CD4-positive, alpha-beta T cell treated with Interleukin-6 for 4 hours (primary cell): ENCODE results near the gene RYR3.
A peak's percentile ranks its signal among the peaks of the same experiment; 100 is the strongest.

Source experiments
- DNase-seq: peaks from one replicate; pipeline ENCODE4 v3.0.0-alpha.2; 2020; ENCODE audit warnings: mixed read lengths

Gene RYR3

DNA sequence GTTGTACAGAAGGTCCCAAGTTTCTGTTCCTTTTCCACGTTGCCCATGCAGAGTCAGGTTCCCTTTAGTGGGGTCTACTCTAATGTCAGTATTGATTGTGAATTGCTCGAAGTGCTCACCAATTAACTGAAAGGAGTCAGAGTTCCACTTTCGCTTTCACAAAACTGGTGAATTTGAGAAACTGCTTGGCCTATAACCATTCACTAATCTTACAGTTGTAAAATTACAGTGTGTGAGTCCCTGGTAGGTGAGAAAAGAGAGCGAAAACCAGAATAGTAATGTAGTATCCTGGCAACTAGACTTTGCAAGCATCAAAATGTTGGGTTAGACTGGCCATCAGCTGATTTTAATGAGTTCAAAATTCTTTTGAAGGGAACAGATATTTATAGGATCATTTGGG is 420.0 kb downstream of the RYR3 start:
- DNase-seq: no peak

DNA sequence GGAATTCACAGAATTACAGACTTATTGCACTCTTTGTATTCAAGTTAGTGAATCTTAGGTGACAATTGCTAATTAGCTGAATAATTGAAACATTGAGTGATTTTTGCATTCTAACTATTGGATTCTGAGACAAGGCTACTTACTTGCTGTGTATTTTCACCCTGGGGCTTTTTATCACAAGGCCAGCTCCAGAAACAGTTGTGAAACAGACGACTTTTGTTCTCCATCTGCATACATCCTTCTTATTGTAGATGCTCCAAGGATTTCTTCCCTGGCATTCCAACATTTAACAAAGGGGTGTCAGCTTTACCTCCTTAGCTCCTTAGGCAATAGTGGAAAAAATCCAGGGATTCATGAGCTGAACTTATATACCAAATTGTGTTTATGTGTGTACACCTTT is 424.4 kb downstream of the RYR3 start:
- DNase-seq: no peak

DNA sequence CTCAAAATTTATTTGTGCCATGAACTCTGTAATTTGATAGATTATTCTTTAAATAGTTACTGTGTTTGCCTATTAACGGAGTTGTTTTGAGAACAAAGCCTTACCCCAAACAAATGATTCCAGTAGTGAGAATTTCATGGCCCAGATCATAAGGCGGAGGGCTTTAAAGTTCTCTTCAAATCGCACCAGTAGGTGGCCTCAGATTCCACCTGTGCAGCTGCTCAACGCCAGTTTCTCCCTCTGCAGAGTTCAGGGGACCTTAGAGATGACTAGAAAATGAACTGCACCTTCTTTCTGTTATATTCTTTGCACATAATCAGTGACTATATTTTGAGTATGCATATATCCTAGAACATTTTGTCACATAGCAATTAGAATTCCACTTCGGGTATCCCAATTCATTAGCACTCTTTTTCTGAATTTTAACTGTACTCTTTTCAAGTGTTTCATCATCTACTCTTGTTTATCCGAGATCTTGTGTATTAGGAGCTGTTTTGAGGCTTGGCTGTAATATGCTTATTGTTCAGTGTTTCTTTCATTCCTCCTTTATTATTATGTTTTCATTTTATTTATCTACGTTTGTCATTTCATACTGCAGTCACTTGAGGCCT is 425.0 kb downstream of the RYR3 start:
- no peak for DNase-seq

DNA sequence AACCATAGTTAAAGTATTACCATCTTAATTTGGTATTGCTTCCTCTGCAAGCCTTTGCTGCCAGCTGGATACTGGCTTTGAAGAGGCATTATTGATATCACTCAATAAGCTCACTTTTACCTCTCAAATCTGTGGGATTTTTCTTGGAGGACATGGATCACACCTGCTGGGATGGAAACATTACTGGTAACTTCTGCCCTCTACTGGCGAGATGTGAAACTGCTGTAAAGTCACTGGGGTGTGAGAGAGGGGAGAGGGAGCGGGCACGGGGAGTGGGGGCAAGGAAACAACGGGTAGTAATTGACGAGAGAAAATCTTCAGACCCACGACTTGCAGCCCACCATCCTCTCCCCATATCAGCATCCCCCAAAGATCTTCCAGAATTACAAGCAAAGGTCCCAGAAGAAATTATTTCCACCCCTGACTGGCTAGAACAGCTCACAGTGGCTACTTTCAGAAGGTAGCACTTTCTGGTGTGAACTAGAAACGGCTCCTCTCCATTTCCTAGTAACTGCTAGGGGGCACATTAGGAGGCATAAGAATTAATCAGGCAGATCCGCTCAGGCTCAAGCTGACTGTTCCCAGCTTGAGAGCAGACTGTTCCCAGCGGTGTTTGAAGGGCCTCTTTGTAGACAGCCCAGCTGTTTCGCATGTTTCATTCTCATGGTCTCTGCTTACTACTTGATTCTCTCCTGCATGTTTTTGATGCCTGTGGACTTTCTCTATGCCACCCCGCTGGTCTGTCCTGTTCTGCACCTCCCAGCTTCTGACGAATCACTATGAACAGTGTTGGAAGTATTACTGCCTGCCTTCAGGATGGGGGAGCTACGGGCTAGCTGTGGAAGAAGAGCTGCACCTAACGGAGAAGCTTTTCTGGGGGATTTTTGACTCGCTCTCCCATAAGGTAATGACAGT is 427.2 kb downstream of the RYR3 start:
- DNase-seq: peak; percentile 32

DNA sequence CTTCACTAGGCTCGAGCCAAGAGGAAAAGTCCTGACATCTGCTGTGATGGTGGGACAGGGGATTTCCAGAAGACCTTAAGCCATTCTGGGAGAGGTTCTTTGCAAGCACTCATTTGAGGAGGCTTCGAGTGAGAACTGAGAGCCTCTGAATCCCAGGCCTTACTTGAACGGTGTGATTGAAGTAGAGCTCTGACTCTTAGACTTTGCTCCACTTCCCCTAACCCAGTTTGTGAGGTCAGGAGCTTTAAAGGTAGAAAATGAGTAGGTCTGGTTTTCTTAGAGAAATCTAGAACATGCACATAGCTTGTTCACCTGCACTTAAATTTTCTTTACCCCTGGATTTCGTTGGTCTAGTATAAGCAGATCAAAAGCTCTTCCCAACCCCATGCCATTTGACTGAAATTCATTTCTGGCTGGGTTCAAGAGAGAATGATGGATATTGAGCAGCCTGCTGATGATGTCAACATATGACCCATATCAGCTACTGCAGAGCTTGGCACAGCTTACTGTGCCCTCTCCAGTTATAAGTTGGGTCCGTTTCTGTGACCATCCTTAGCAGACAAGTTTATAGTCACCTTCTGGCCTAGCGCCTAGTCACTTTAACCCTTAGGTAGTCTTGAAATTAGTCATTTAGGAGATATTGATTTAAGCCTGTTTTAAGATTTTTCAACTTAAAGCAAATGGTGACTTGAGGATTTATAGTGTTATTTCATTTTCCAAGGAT is 428.3 kb downstream of the RYR3 start:
- DNase-seq: no peak

DNA sequence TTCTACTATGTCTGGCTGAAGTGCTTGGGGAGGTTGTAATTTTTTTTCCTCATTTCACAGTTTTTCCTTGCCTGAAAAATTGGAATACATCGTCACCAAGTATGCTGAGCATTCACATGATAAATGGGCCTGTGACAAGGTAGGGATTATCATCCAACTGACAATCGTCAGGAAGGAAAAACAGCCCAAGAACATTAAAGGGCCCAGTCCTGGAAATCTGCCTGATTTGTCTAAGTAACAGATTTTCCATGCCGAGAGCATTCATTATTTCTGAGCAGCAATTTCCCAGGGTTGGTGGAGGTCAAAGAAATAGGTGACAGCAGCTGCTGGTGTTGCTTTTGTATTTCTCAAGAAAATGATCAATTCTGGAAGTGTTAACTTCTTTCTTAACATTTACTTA is 431.5 kb downstream of the RYR3 start:
- DNase-seq: no peak

- DNase-seq: no peak
Measured at GRCh38 chr15:33742800-33743199, 432.0 kb downstream of the RYR3 start.

DNA sequence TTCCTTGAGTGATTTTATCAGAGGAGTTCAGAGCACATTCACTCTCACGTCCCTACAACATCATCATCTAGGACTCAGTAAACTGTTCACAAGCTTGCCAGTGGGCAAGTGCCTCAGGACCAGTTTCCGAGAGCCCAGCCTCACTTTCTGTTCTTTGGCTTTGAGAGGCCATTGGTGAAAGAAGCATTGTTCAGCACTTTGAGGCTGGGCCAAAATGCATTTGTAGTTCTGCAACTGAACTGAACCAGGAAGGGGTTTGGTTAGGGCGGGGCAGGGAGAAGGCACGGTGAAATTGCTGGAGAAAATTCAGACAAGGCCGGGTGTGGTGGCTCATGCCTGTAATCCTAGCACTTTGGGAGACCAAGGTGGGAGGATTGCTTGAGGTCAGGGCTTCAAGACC is 435.4 kb downstream of the RYR3 start:
- DNase-seq: no peak

- DNase-seq: no peak
Measured at GRCh38 chr15:33753012-33753411, 442.2 kb downstream of the RYR3 start.

- DNase-seq: no peak
Measured at GRCh38 chr15:33754242-33754641, 443.5 kb downstream of the RYR3 start.

GRCh38 chr15:33756961-33757360 is 446.2 kb downstream of the RYR3 start:
- no peak for DNase-seq

DNA sequence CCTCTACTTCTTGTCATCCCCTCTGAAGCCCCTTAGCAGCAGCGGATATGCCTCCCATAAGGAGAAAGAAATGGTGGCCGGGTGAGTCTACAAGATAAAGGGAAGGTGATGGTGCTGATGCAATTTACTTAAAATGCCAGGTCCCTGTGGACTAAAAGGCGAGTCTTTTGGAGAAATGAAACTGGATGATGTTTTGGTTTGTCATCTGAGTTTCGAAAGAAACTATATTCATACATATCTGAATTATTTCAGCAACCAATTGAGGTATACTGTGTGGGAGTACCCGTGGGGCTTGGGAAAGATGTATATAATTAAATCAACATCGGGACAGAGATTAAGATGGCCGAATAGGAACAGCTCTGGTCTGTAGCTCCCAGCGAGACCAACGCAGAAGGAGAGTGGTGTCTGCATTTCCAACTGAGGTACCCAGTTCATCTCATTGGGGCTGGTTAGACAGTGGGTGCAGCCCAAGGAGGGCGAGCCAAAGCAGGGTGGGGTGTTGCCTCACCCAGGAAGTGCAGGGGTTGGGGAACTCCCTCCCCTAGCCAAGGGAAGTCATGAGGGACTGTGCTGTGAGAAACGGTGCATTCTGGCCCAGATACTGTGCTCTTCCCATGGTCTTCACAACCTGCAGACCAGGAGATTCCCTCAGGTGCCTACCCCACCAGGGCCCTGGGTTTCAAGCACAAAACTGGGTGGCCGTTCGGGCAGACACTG is 446.9 kb downstream of the RYR3 start:
- no peak for DNase-seq

- DNase-seq: no peak
Measured at GRCh38 chr15:33766389-33766788, 455.6 kb downstream of the RYR3 start.

- DNase-seq: no peak
Measured at GRCh38 chr15:33768670-33769190, 458.0 kb downstream of the RYR3 start.

DNA sequence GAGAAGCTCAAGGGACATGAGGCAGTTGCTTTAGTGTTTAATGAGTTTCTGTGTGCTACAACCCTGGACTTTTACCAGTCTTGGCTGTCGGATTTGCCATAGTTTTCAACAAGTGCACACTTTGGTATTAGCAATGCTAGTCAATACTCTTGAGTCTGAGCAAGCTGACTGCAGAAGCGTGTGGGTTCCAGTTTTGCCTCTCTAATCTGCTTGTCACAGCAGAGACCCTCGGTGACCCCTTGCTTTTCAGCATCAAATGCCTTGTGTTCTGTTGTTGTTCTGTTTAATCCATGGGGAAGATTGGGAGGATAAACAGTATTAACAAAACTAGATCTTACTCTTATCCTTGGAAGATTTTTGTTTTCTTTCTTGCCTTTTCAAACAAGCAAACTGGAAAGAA is 463.2 kb downstream of the RYR3 start:
- DNase-seq: no peak

- DNase-seq: no peak
Measured at GRCh38 chr15:33778852-33779251, 468.1 kb downstream of the RYR3 start.

DNA sequence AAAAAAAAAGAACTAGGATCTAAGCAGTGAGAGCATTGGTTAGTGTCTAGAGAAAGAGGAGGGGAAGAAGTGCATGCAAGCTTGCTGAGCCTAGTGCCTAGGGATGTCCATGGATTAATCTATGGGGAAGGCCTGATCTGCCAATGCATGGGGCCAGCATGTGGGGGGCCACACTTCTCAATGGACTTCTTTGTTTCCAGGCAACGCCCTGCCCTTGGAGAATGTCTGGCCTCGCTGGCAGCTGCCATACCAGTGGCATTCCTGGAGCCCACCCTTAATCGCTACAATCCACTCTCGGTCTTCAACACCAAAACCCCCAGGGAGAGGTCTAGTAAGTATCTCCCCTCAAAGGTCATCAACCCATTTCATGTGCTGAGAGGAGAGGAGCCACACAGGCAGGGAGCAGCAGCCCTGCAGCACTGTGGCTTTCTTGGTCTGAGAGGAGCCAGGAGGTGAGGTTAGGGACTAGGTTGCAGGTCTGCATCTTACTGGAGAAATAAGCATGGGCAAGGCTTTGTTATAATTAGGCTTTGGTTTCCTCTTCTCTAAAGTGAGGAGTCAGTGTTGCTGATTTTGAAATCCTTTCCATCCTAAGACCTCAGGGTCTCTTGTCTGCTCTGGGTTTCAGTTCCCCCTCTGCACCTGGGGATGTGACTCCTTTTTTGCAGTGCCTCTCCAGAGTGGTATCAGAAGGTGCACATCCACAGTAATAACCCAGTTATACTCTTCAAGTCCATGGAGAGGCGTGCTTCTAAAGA is 469.4 kb downstream of the RYR3 start:
- no peak for DNase-seq

DNA sequence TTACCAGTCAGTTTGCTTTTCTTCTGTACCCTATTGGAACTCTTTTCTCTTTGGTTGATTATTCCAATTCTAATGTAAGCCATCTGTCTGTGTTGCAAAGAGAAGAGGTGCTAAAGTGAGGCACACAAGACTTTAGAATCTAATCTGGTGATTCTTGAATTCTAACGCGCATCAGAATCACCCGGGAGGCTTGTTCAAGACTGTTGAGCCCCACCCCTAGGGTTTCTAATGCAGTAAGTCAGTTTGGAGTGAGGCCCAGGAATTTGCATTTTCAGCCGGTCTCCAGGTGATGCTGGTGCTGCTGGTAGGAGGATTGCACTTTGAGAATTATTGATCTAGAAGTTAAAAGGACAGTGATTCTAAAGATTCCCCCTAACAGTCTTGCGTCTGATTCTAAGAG is 472.2 kb downstream of the RYR3 start:
- DNase-seq: no peak

- DNase-seq: no peak
Measured at GRCh38 chr15:33785366-33785765, 474.6 kb downstream of the RYR3 start.

DNA sequence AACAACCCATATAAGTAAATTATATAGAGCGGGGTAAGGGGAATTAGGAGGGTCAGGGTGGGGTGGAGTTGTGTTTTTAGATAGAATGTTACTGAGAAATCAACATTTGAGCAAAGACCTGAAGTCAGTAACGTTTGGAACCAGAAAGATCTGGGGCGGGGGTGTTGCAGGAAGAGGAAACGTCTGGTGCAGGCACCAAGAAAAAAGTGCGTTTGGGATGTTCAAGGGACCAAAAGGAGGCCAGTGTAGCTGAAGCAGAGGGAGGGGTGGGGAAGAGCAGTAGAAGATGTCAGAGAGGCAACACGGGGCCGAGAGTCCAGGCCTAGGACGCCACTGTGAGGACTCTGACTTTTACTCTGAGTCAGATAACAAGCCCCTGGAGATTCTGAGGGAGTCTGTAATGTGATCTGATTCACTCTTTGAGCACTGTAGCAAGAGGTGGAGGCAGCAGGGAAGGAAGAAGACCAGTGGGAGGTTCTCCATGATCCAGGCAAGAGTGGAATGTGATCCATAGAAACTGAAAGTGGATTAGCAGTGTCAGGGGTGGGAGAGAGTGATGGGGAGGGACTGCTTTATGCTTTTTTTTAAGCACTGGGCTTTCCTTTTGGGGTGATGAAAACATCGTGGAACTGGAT is 478.3 kb downstream of the RYR3 start:
- DNase-seq: no peak

GRCh38 chr15:33794453-33794852 is 483.7 kb downstream of the RYR3 start:
- no peak for DNase-seq

DNA sequence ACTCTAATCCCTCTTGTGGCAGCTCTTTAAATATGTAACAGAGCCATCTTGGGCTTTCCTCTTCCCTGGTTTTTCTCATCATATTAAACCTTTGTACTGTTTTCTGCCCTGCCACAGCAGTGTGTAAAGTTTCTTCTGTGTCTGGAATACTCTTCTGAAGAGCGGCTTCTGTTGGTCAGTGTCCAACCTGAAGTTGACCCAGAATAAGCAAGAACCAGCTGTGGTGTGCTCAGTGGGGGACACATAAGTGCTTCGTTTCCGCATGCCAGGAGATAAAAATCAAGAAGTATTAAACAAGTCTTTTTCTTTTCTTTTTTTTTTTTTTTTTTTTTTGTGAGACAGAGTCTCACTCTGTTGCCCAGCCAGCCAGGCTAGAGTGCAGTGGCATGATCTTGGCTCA is 484.3 kb downstream of the RYR3 start:
- DNase-seq: no peak
